GM12874 (cell line): Measurements from ENCODE around the gene PMFBP1.

Source experiments
- TF ChIP-seq, protein P1 (sequence below): IDR thresholded peaks from 2 replicates; pipeline ENCODE4 v1.5.1; 2011; ENCODE audit warnings: low read depth, mild to moderate bottlenecking, control low read depth, low read length, moderate library complexity; ENCODE audit not compliant: insufficient read depth

Gene PMFBP1

DNA sequence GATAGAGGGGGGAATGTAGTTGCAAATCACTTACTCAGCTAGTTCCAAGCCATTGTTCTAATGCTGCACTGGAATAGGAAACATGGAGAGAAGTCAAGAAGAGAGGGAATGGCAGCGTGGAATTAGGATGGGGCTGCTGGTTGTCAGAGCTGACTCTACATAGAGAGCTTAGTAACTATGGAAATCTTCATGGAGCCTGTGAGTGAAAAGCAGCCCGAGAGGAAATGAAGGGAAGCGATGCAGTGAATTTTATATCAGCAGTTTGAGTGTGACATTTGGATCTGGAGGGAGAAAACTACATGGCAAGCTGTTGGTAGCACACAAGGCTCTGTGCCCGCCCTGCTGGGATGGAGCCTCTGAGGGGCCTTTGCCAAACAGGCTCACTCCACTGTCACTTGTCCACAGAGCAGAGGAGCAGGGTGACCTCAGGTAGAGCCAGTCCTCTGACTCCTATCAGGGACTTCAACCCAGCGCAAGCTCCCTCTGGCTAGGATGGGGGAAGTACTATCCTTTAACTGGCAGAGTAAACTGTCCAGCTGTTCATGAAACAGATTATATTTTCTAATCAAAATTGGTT is 27.9 kb upstream of the PMFBP1 start:
- TF ChIP-seq, protein P1, sequence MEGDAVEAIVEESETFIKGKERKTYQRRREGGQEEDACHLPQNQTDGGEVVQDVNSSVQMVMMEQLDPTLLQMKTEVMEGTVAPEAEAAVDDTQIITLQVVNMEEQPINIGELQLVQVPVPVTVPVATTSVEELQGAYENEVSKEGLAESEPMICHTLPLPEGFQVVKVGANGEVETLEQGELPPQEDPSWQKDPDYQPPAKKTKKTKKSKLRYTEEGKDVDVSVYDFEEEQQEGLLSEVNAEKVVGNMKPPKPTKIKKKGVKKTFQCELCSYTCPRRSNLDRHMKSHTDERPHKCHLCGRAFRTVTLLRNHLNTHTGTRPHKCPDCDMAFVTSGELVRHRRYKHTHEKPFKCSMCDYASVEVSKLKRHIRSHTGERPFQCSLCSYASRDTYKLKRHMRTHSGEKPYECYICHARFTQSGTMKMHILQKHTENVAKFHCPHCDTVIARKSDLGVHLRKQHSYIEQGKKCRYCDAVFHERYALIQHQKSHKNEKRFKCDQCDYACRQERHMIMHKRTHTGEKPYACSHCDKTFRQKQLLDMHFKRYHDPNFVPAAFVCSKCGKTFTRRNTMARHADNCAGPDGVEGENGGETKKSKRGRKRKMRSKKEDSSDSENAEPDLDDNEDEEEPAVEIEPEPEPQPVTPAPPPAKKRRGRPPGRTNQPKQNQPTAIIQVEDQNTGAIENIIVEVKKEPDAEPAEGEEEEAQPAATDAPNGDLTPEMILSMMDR, result no peak

DNA sequence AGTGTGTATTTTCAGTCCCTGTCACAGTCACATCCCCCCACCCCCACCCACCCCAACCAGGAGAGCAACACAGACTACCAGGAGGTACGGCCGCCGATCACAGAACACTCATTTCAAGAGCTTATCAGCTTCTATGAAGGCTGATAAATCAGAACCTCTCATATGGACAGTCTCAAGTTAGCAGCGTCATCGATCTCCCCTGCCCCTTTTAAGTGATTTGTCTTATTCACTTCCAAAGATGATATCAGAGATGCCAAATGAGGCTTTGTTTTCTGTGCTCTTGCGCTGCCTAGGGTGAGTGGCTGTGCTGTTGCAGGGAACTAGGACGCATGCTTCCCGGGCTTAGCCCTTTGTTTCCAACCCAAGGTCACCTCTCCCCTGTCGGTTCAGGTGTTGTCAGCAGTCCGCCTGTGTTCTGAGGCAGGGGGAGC is 26.8 kb upstream of the PMFBP1 start:
- TF ChIP-seq, protein P1, result no peak

DNA sequence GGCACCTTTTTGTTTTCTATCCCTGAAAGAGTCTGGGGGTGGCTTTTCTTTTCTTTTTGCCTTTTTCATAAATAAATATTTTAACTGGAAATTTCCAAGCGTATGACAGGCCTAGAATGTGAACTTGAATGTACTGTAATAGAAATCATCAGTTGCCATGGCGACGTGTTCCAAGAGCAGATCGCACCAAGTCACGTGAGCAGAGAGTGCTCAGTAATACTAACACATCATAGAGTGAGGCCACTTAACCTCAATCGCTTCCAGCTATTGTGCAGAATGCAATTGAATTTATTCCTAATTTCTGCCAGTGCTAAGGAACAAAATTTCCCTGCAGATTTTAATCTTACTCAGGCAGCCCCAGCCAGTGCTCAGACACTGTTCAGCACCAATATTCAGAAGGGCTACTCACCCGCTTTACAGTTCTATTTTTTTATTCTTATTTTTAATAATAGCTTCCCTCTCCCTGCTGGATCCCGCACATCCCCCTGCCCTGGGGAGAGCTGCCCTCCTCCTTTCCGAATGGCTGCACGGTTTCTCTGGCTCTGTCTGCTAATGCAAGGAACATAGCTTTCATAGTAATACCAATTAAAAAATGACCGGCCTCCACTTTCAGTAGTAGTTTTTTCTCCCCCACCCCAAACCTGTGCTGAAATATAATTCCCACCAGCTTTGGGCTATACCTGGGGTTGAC is 26.2 kb upstream of the PMFBP1 start:
- TF ChIP-seq, protein P1, result no peak

DNA sequence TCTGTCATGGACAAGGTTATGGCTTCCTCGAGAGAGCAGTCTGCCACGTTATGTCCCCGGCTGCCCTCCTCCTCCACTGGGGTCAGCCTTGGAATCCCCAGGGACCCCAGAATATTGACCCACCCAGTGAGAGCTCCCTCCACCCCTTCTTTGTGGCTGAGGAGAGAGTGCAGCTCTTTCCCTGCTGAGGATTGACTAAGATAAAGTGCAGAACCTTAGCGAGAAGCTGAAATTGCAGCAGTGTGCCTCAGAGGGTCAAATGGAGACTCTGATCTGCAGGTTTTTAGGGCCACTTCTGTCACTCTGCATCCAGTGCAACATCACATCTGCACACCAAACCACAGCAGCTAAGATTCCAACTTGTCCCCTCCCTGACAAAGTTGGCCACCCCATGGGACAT is 25.6 kb upstream of the PMFBP1 start:
- TF ChIP-seq, protein P1, result no peak

DNA sequence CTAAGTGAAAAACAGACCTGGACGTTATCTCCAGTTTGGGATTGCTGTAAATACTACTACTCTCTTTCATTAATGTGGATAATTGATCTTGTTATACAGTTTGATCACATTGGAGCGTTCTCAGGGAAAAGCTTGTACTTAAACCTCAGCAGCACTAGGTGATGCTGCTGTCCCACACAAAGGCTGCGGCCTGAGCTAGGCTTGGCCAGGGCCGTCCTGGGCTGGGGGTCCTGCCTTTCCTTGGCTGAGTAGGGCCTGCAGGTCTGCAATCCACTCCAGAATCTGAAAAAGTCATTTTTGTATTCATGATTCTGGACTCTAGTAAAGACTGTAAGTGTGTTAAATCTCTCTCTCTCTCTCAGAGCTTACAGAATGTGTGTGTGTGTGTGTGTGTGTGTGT is 23.7 kb upstream of the PMFBP1 start:
- TF ChIP-seq, protein P1, result no peak

DNA sequence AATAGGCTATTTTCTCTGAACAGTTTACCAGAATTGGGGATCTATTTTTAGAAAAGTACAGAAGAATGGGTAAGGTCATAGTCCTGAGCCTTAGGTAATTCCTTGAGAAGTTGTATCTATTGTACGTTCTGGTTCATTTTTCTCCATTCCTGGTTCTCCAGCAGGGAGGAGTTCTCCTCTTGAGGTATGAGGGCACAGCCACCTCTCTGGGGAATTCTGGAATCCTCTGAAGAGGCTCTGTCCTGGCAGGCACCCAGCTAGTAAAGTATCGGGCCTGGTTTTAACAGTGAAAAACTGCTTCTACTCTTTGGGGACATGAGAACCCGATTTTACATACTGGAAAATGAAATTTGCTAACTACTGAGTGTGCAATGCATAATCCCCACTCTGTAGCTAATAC is 19.6 kb upstream of the PMFBP1 start:
- TF ChIP-seq, protein P1, result no peak

DNA sequence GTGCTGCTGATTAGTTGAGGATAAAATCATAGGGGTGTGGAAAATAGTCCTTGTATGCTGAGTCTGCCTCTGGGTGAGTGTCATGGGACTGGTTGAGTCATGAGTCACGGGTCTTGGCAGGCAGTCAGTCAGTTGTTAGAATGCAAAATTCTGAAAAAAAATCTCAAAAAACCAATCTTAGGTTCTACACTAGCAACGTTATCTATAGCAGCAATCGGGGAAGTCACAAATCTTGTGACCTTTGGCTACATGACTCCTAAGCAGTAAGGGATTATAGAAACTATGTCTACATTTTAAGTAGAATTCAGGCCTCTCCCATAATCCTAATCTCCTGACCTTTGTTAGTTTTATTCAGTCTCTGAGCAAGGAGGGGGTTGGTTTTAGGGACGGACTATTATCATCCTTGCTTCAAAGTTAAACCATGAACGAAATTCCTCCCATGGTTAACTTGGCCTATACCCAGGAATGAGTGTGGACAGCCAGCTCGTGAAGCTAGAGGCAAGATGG is 18.0 kb upstream of the PMFBP1 start:
- TF ChIP-seq, protein P1, result no peak
